Esophagus squamous epithelium (tissue), 5 donors: ENCODE data around the gene EEF1AKMT3. TPM values are rescaled to one million over a fixed set of nuclear protein-coding genes. Genes with fewer than 3 reads are reported as not detected.
A peak's percentile ranks its signal among the peaks of the same experiment; 100 is the strongest.

Experiments used
- DNase-seq: peaks from one replicate; lab custom pipeline; 2025; lab: John Stamatoyannopoulos, UW
- H3K27ac ChIP-seq, 4 donors: fragments of 200-600 bp; sonication (generic); one replicate each; pipeline ENCODE4 v1.5.1; 2016 to 2019; ENCODE audit warnings: mild to moderate bottlenecking in 1 of 4
- H3K27me3 ChIP-seq, 4 donors: fragments of 200-600 bp; sonication (generic); 1 replicate in 3 of 4; 2 replicates in 1 of 4; pipeline versions ENCODE4 v1.5.1 to v1.6.0; 2017 to 2021; ENCODE audit warnings: antibody characterized with exemption in 1 of 4
- H3K36me3 ChIP-seq, 3 donors: fragments of 200-600 bp; sonication (generic); one replicate each; pipeline ENCODE4 v1.5.1; 2016 to 2019
- H3K4me1 ChIP-seq, 3 donors: fragments of 200-600 bp; sonication (generic); one replicate each; pipeline ENCODE4 v1.5.1; 2017 to 2019
- H3K4me3 ChIP-seq, 4 donors: fragments of 200-600 bp; sonication (generic); 1 replicate in 3 of 4; 2 replicates in 1 of 4; pipeline ENCODE4 v1.5.1; 2016 to 2019; ENCODE audit warnings: mild to moderate bottlenecking in 2 of 4, moderate library complexity in 1 of 4
- H3K9me3 ChIP-seq, 3 donors: fragments of 200-600 bp; sonication (generic); one replicate each; pipeline ENCODE4 v1.5.1; 2016 to 2019
- POLR2A ChIP-seq, 4 donors: fragments of 450-650 bp; IDR thresholded peaks; one replicate each; pipeline ENCODE4 v1.6.1; 2017; ENCODE audit warnings: antibody characterized with exemption in 4 of 4, mild to moderate bottlenecking in 4 of 4, moderate library complexity in 3 of 4
- whole genome bisulfite sequencing, 2 donors: methylation state at CpG; one replicate each; pipeline ENCODE4 v1.1.5; 2018; 5-methylcytosine and 5-hydroxymethylcytosine counted together
- intact Hi-C: fragments of 100-400 bp; cut with DNase I; formaldehyde crosslinking; loops from one replicate; pipeline ENCODE4 v1.15.0; 2022
- total RNA-seq, 4 donors: library from RNA; depleted of rRNA; stranded (reverse); fragments of >200 nt; gene quantifications; one replicate each; pipeline ENCODE4 v1.1.0, GENCODE V29; 2016
- TF ChIP-seq, protein P1 (sequence below), 6 experiments: fragments of 450-650 bp in 4 of 6; fragments of 200-600 bp in 2 of 6; sonication (generic) in 2 of 6; IDR thresholded peaks; one replicate each; pipeline ENCODE4 v1.5.1; 2016 to 2019; ENCODE audit warnings: antibody characterized with exemption in 6 of 6, mild to moderate bottlenecking in 4 of 6, moderate library complexity in 4 of 6
- donor health status: DM: yes; HTN: yes; CAD: no.

EEF1AKMT3 gene
- total RNA-seq, 4 donors from 2014 or later, result 2.6 to 7.6 (median 3.7) TPM

- no peak for DNase-seq
- H3K36me3 ChIP-seq, result peaks cover 0 to 45% (median 0%) of the 10 kb centered on the region in 3 donors
- TF ChIP-seq POLR2A (IDR thresholded peaks at IDR 0.05), result no peak
- TF ChIP-seq, protein P1, sequence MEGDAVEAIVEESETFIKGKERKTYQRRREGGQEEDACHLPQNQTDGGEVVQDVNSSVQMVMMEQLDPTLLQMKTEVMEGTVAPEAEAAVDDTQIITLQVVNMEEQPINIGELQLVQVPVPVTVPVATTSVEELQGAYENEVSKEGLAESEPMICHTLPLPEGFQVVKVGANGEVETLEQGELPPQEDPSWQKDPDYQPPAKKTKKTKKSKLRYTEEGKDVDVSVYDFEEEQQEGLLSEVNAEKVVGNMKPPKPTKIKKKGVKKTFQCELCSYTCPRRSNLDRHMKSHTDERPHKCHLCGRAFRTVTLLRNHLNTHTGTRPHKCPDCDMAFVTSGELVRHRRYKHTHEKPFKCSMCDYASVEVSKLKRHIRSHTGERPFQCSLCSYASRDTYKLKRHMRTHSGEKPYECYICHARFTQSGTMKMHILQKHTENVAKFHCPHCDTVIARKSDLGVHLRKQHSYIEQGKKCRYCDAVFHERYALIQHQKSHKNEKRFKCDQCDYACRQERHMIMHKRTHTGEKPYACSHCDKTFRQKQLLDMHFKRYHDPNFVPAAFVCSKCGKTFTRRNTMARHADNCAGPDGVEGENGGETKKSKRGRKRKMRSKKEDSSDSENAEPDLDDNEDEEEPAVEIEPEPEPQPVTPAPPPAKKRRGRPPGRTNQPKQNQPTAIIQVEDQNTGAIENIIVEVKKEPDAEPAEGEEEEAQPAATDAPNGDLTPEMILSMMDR (IDR thresholded peaks at IDR 0.05), result no peak
- peaks cover 10 to 25% (median 16%) of the 10 kb centered on the region in 3 donors for H3K4me1 ChIP-seq
- H3K27ac ChIP-seq, result no peak overlapping the region
- no peak overlapping the region for H3K4me3 ChIP-seq
- 92 to 96% methylated on average over 3 of the region's 3 CpGs for WGBS, 2 donors
- H3K27me3 ChIP-seq, result no peaks in the 10 kb centered on the region
- intact Hi-C loops, result loop anchor here (10.0 kb wide), 1 partner anchor 54 kb away; no protein-coding TSS in a partner anchor
- no peaks in the 10 kb centered on the region for H3K9me3 ChIP-seq
These were observed 8.8 kb downstream of the EEF1AKMT3 start for GRCh38 chr12:57781244-57781643.

- WGBS, 2 donors, result 62 to 63% methylated on average over 2 of the region's 2 CpGs
- Histone ChIP-seq H3K9me3 (no peaks in the 10 kb centered on the region), H3K4me3 (no peak overlapping the region), H3K36me3 (peaks cover 0 to 47% (median 0%) of the 10 kb centered on the region in 3 donors), H3K4me1 (peaks cover 10 to 25% (median 16%) of the 10 kb centered on the region in 3 donors), H3K27ac (no peak overlapping the region), H3K27me3 (no peaks in the 10 kb centered on the region)
- no peak for DNase-seq
- intact Hi-C loops, result loop anchor here (10.0 kb wide), 1 partner anchor 53 kb away; no protein-coding TSS in a partner anchor
- TF ChIP-seq POLR2A (IDR thresholded peaks at IDR 0.05), result no peak
- TF ChIP-seq, protein P1 (IDR thresholded peaks at IDR 0.05), result no peak
These were observed 9.4 kb downstream of the EEF1AKMT3 start for GRCh38 chr12:57781801-57782200.

- DNase-seq, result no peak
- peaks cover 0 to 52% (median 0%) of the 10 kb centered on the region in 3 donors for H3K36me3 ChIP-seq
- intact Hi-C loops, result loop anchor here (10.0 kb wide), 1 partner anchor 53 kb away; no protein-coding TSS in a partner anchor
- peak overlapping the region in 3 of 4 donors; percentile 70 to 88 (median 81) for H3K27ac ChIP-seq
- H3K4me1 ChIP-seq, result peaks cover 10 to 25% (median 16%) of the 10 kb centered on the region in 3 donors
- TF ChIP-seq, protein P1 (IDR thresholded peaks at IDR 0.05), result no peak
- TF ChIP-seq POLR2A (IDR thresholded peaks at IDR 0.05), result no peak
- H3K4me3 ChIP-seq, result peak overlapping the region in 3 of 4 donors; percentile 93 to 95 (median 95)
- no peaks in the 10 kb centered on the region for H3K9me3 ChIP-seq
- WGBS, 2 donors, result 14 to 21% methylated on average over 4 of the region's 4 CpGs
- no peaks in the 10 kb centered on the region for H3K27me3 ChIP-seq
These were observed 9.8 kb downstream of the EEF1AKMT3 start for GRCh38 chr12:57782243-57782607.

- peak; percentile 78 for DNase-seq
- Histone ChIP-seq H3K4me1 (peaks cover 10 to 25% (median 16%) of the 10 kb centered on the region in 3 donors), H3K36me3 (peaks cover 0 to 58% (median 0%) of the 10 kb centered on the region in 3 donors), H3K9me3 (no peaks in the 10 kb centered on the region), H3K27me3 (no peaks in the 10 kb centered on the region), H3K4me3 (peak within 1 kb of the TSS; percentile 73 to 95 (median 94)), H3K27ac (peak within 1 kb of the TSS; percentile 70 to 88 (median 82))
- TF ChIP-seq, protein P1 (IDR thresholded peaks at IDR 0.05), result peak; percentile 92 to 98 (median 96)
- TF ChIP-seq POLR2A (IDR thresholded peaks at IDR 0.05), result peak in 2 of 4 donors; percentile 43 to 68
- intact Hi-C loops, result loop anchor here (10.0 kb wide), 1 partner anchor 52 kb away; no protein-coding TSS in a partner anchor
- WGBS, 2 donors, result 0 to 1% methylated on average over 35 to 36 of the region's 45 CpGs
These were observed 10.4 kb downstream of the EEF1AKMT3 start, which contains the start of gene TSFM for GRCh38 chr12:57782608-57783465. Gene TSFM, plus strand, starts transcription at chr12:57782787. Its CDS starts 15 bp downstream, at chr12:57782802.
